ENCODE results near the gene ELMO1.

- TF ChIP-seq, protein P1, sequence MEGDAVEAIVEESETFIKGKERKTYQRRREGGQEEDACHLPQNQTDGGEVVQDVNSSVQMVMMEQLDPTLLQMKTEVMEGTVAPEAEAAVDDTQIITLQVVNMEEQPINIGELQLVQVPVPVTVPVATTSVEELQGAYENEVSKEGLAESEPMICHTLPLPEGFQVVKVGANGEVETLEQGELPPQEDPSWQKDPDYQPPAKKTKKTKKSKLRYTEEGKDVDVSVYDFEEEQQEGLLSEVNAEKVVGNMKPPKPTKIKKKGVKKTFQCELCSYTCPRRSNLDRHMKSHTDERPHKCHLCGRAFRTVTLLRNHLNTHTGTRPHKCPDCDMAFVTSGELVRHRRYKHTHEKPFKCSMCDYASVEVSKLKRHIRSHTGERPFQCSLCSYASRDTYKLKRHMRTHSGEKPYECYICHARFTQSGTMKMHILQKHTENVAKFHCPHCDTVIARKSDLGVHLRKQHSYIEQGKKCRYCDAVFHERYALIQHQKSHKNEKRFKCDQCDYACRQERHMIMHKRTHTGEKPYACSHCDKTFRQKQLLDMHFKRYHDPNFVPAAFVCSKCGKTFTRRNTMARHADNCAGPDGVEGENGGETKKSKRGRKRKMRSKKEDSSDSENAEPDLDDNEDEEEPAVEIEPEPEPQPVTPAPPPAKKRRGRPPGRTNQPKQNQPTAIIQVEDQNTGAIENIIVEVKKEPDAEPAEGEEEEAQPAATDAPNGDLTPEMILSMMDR (IDR thresholded peaks at IDR 0.05 in 8 of 11, conservative IDR thresholded peaks at IDR 0.05 in 3 of 11) = no peak
- no peak for TF ChIP-seq POLR2AphosphoS5 (IDR thresholded peaks at IDR 0.05)
These were observed 410.0 kb downstream of the ELMO1 start for GRCh38 chr7:37038706-37039105.

Measured in spleen (tissue), 7 donors.